Smooth muscle cell (in vitro differentiated cells): Measurements from ENCODE around the gene MECP2. TPM values are rescaled to one million over a fixed set of nuclear protein-coding genes. Genes with fewer than 3 reads are reported as not detected.

ENCODE experiments used
- DNase-seq: peaks from one replicate; lab custom pipeline; 2025; ENCODE audit not compliant: unreplicated experiment; lab: John Stamatoyannopoulos, UW
- H2AFZ ChIP-seq: fragments of 200-600 bp; sonication (generic); 2 replicates; pipeline ENCODE4 v1.6.0; 2016; ENCODE audit warnings: antibody characterized with exemption, low read depth, mild to moderate bottlenecking
- H3F3A ChIP-seq: fragments of 200-600 bp; sonication (generic); 2 replicates; pipeline ENCODE4 v1.6.0; 2017; ENCODE audit warnings: antibody characterized with exemption, low read depth
- H3K27ac ChIP-seq: fragments of 200-600 bp; sonication (generic); 2 replicates; pipeline ENCODE4 v1.5.1; 2016; ENCODE audit warnings: low read depth, mild to moderate bottlenecking
- H3K27me3 ChIP-seq: fragments of 200-600 bp; sonication (generic); 2 replicates; pipeline ENCODE4 v1.6.1; 2016; ENCODE audit warnings: low read depth, mild to moderate bottlenecking
- H3K36me3 ChIP-seq: fragments of 200-600 bp; sonication (generic); 2 replicates; pipeline ENCODE4 v1.5.1; 2016; ENCODE audit warnings: low read depth
- H3K4me1 ChIP-seq: fragments of 200-600 bp; sonication (generic); 2 replicates; pipeline ENCODE4 v1.5.1; 2016; ENCODE audit warnings: low read depth
- H3K4me2 ChIP-seq: fragments of 200-600 bp; sonication (generic); 2 replicates; pipeline ENCODE4 v1.6.0; 2016; ENCODE audit warnings: mild to moderate bottlenecking
- H3K4me3 ChIP-seq: fragments of 200-600 bp; sonication (generic); 2 replicates; pipeline ENCODE4 v1.5.1; 2016; ENCODE audit warnings: mild to moderate bottlenecking
- H3K79me2 ChIP-seq: fragments of 200-600 bp; sonication (generic); 2 replicates; pipeline ENCODE4 v1.6.0; 2016; ENCODE audit warnings: low read depth, mild to moderate bottlenecking
- H3K9ac ChIP-seq: fragments of 200-600 bp; sonication (generic); 2 replicates; pipeline ENCODE4 v1.6.0; 2016; ENCODE audit warnings: low read depth
- H3K9me3 ChIP-seq: fragments of 200-600 bp; sonication (generic); replicated peaks from 2 replicates; pipeline ENCODE4 v1.5.1; 2016; ENCODE audit warnings: low read depth
- H4K20me1 ChIP-seq: fragments of 200-600 bp; sonication (generic); 2 replicates; pipeline ENCODE4 v1.6.0; 2016; ENCODE audit warnings: low read depth
- CTCF ChIP-seq: fragments of 200-600 bp; sonication (generic); IDR thresholded peaks from 2 replicates; pipeline ENCODE4 v1.5.1; 2017; ENCODE audit warnings: borderline replicate concordance, mild to moderate bottlenecking, antibody characterized with exemption; ENCODE audit not compliant: insufficient read depth, poor library complexity, severe bottlenecking
- WGBS: methylation state at CpG from one replicate; pipeline ENCODE4 v1.1.7; 2016; ENCODE audit warnings: low lambda C conversion rate; 5-methylcytosine and 5-hydroxymethylcytosine counted together
- polyA plus RNA-seq: library from polyadenylated mRNA; unstranded; fragments of >200 nt; fragmentation: Nextera tagmentation; extraction: Ambion mirVana; gene quantifications from 2 replicates; pipeline ENCODE4 v1.2.1, GENCODE V29; 2016
- total RNA-seq: library from RNA; depleted of rRNA; stranded (reverse); fragments of >200 nt; gene quantifications from 2 replicates; pipeline ENCODE4 v1.2.3, GENCODE V29; 2014

The MECP2 gene
- total and polyA plus RNA-seq, 2 experiments from 2014 or later, result 11.9 to 13.1 TPM

DNA sequence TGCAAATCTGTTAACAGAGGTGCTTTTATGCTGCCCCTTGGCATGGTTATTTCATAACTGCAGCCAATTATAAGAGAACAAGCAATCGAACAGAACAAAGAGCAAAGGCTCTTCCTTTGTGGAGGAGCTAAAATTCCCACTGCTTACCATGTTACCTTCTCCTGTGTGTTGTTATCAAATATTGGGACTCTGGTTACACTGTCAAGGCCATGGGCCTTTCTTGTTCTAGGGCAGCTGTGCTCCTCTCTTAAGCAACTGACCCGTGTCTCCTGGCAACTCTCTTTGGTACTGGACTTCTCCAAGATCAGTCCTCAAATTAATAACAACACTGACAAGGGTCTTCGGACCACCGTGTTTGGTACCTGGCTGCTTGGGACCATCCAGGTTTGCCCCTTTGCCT is 34.4 kb upstream of the MECP2 start:
- DNase-seq, result no peak
- Histone ChIP-seq H4K20me1 (no peaks in the 10 kb centered on the region), H3K27ac (no peak overlapping the region), H3K4me2 (no peak overlapping the region), H3F3A (no peaks in the 10 kb centered on the region), H3K79me2 (no peaks in the 10 kb centered on the region), H3K27me3 (no peaks in the 10 kb centered on the region), H3K4me1 (no peaks in the 10 kb centered on the region), H3K4me3 (no peak overlapping the region), H3K9me3 (no peaks in the 10 kb centered on the region), H2AFZ (no peak overlapping the region), H3K36me3 (no peaks in the 10 kb centered on the region), H3K9ac (no peak overlapping the region)
- WGBS, result 83% methylated on average over 4 of the region's 4 CpGs
- TF ChIP-seq CTCF, result no peak

- H2AFZ ChIP-seq, result no peak overlapping the region
- no peaks in the 10 kb centered on the region for H3F3A ChIP-seq
- no peaks in the 10 kb centered on the region for H3K9me3 ChIP-seq
- 92% methylated on average over 11 of the region's 11 CpGs for WGBS
- H3K79me2 ChIP-seq, result no peaks in the 10 kb centered on the region
- H3K4me1 ChIP-seq, result no peaks in the 10 kb centered on the region
- no peak overlapping the region for H3K9ac ChIP-seq
- no peak for DNase-seq
- H3K4me2 ChIP-seq, result no peak overlapping the region
- H3K27ac ChIP-seq, result no peak overlapping the region
- H3K36me3 ChIP-seq, result no peaks in the 10 kb centered on the region
- H3K27me3 ChIP-seq, result no peaks in the 10 kb centered on the region
- no peaks in the 10 kb centered on the region for H4K20me1 ChIP-seq
- no peak overlapping the region for H3K4me3 ChIP-seq
- no peak for TF ChIP-seq CTCF
Observed at GRCh38 chrX:154126101-154126500, 28.6 kb upstream of the MECP2 start.

DNA sequence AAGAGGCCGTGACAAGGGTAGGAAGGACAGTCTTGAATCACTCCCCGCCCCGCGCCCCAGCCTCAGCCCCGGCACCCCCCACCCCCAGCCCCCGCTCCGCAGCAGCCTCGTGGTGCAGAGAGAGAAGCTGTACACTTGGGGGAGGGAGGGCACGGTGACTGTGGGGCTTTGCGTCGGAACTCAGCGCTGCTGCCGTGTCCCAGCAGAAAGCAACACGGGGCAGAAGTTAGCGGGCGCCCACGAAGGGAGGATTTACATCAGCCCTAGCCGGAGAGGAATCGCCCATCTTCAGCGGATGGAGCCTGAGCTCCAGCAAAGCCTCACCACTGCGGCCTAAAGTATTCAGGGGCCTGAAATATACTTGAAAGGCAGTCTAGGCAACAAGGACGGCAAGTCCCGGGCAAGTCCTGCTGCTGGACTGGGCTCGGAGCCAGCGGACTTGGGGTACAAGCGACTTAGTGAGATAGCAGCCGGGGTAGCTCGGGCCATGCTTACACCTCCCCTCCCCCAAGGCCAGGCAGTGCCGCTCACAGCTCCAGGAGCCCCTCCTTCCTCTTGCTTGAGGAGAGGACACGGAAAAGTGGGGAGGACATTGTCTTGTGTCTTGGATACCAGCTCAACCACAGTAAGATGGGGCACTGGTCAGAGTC is 28.0 kb upstream of the MECP2 start:
- Histone ChIP-seq H3K4me2 (no peak overlapping the region), H3K4me3 (no peak overlapping the region), H3K9ac (no peak overlapping the region), H3K79me2 (no peaks in the 10 kb centered on the region), H3K27ac (no peak overlapping the region), H2AFZ (no peak overlapping the region), H3K36me3 (no peaks in the 10 kb centered on the region), H3K4me1 (no peaks in the 10 kb centered on the region), H3K9me3 (no peaks in the 10 kb centered on the region), H3K27me3 (no peaks in the 10 kb centered on the region), H3F3A (no peaks in the 10 kb centered on the region), H4K20me1 (no peaks in the 10 kb centered on the region)
- WGBS, result 90% methylated on average over 25 of the region's 30 CpGs
- DNase-seq, result no peak
- no peak for TF ChIP-seq CTCF
